HUES64 (cell line): ENCODE data around the gene ADNP.

ENCODE experiments used
- H3K27ac ChIP-seq: 2 replicates; pipeline ENCODE4 v1.7.0; 2013; ENCODE audit warnings: low read depth, low read length, inconsistent platforms
- H3K27me3 ChIP-seq: 2 replicates; pipeline ENCODE4 v1.6.1; 2013; ENCODE audit warnings: mild to moderate bottlenecking, low read length; ENCODE audit not compliant: insufficient read depth
- H3K36me3 ChIP-seq: 2 replicates; pipeline ENCODE4 v1.6.1; 2013; ENCODE audit warnings: mild to moderate bottlenecking, low read length; ENCODE audit not compliant: insufficient read depth
- H3K4me1 ChIP-seq: 2 replicates; pipeline ENCODE4 v1.6.1; 2013; ENCODE audit warnings: mild to moderate bottlenecking, low read length, moderate library complexity; ENCODE audit not compliant: insufficient read depth
- H3K4me3 ChIP-seq: 2 replicates; pipeline ENCODE4 v1.5.1; 2013; ENCODE audit warnings: mild to moderate bottlenecking, low read length, moderate library complexity
- H3K9ac ChIP-seq: 2 replicates; pipeline ENCODE4 v1.6.1; 2013; ENCODE audit warnings: mild to moderate bottlenecking, low read depth, low read length
- H3K9me3 ChIP-seq: 2 replicates; pipeline ENCODE4 v1.6.1; 2013; ENCODE audit warnings: low read depth, low read length; ENCODE audit not compliant: insufficient read depth
- WGBS: fragments of 150-250, 120-280 bp; methylation state at CpG from one replicate; pipeline ENCODE4 v1.1.7; 2013; ENCODE audit warnings: missing lambda C conversion rate; 5-methylcytosine and 5-hydroxymethylcytosine counted together

Gene ADNP

DNA sequence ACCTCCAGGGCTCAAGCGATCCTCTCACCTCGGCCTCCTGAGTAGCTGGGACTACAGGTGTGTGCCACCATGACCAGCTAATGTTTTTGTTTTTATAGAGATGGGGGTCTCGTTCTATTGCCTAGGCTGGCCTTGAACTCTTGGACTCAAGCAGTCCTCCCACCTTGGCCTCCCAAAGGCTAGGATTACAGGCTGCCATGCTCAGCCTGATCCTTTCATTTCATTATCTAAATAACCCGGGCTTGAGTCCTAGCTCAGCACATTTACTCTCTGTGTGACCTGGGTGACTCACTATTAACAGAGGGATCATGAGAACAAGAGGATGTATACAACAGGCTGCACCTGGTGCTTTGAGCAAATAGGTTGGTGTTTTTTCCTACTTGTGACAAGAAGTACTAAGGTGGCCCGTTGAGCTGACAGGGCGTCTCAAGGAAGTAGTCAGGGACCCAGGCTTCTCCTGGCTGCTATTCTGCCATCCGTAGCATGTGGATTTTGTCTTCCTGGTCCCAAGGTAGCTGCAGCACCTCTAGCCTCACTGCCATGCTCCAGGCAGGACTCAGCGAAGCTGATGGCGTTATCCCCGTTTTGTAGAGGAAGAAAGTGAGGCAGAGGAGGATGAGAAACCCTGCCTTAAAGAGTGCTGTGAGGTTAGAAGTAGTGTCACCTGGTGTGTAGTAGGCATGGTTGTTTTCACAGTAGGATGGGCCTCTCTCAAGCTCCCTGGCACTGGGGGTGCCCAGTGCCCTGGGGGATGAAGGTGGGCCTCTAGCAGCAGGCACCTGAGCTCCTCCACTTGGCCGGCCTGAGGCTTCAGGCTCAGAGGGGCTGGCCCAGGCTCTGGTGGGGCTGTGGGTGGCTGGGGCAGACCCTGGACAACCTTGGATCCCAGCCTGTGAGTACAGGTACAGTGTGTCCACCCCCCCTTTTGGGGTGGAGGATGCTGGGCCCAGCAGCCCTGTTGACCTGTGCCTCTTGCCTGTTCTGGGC lies 62.4 kb downstream of the ADNP start:
- 93% methylated on average over 11 of the region's 11 CpGs for WGBS
- H3K4me1 ChIP-seq, result peaks cover 20% of the 10 kb centered on the region
- H3K27ac ChIP-seq, result peak overlapping the region; percentile 8; the same call in 1 of the 2 replicates
- H3K36me3 ChIP-seq, result no peaks in the 10 kb centered on the region
- no peak overlapping the region for H3K9ac ChIP-seq
- H3K27me3 ChIP-seq, result no peaks in the 10 kb centered on the region
- no peak overlapping the region for H3K4me3 ChIP-seq
- no peaks in the 10 kb centered on the region for H3K9me3 ChIP-seq

DNA sequence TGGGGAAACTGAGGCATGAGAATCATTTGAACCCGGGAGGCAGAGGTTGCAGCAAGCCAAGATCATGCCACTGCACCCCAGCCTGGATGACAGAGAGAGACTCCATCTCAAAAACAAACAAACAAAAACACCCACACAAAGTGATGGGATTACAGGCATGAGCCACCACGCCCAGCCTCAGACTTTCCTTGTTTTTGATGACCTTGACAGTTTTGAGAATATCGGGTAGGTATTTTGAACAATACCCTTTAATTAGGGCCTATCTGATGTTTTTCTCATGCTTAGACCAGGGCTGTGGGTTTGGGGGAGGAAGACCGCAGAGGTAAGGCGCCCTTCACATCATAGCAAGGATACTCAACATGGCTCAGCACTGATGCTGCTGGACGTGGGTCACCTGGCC lies 63.4 kb downstream of the ADNP start:
- no peak overlapping the region for H3K4me3 ChIP-seq
- 94% methylated on average over 6 of the region's 6 CpGs for WGBS
- H3K9ac ChIP-seq, result no peak overlapping the region
- H3K9me3 ChIP-seq, result no peaks in the 10 kb centered on the region
- no peak overlapping the region for H3K27ac ChIP-seq
- peaks cover 22% of the 10 kb centered on the region for H3K4me1 ChIP-seq
- no peaks in the 10 kb centered on the region for H3K27me3 ChIP-seq
- H3K36me3 ChIP-seq, result no peaks in the 10 kb centered on the region

DNA sequence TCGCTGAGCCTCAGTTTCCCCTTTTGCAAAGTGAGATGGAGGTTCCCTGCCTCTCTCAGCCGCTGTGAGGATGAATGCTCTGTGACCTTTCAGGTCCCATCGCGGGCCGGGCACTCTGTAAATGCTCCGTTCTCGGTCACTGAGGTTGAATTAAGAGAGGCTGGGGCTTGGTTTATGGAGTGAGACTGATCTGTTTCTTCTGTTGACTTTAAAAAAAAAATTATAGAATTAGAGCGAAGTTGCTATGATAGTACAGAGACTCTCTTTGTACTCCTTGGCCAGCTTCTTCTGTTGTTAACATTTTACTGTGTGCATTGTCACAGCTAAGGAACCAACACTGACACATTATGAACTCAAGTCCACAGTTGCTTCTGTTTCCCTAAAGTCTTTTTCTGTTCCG lies 64.4 kb downstream of the ADNP start:
- no peak overlapping the region for H3K9ac ChIP-seq
- no peak overlapping the region for H3K4me3 ChIP-seq
- peaks cover 27% of the 10 kb centered on the region for H3K4me1 ChIP-seq
- no peaks in the 10 kb centered on the region for H3K27me3 ChIP-seq
- no peaks in the 10 kb centered on the region for H3K9me3 ChIP-seq
- H3K27ac ChIP-seq, result no peak overlapping the region
- WGBS, result 92% methylated on average over 9 of the region's 9 CpGs
- no peaks in the 10 kb centered on the region for H3K36me3 ChIP-seq

DNA sequence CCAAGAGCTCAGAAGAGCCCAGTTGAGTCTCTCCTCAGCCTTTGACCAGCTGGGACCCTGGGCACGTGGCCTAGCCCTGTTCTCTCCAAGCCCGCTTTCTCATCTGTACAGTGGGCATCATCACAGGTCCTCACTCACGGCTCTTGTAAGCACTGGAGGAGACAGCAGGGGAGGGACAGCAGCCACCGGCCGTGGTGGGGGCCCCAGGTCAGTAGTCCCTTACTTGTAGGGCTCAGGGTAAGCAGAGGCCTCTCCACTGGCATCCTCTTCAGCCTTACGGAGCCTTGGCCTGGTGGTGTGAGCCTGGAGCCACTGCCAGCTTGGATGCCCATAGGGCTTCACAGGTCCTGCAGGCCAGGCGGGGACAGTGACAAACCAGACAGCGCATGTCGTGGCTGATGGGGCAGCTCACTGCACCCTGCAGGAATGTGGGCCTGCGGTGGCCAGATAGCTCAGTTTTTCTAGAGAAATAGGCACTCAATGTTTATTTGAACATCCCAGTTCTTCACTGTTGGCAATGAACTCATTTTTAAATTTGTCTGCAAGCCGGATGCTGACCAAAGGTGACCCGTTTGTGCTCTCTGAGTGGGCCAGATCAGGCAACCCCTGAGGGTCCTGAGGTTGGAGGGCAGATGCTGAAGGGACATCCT lies 65.1 kb downstream of the ADNP start:
- 92% methylated on average over 12 of the region's 12 CpGs for WGBS
- no peak overlapping the region for H3K9ac ChIP-seq
- H3K4me3 ChIP-seq, result no peak overlapping the region
- H3K4me1 ChIP-seq, result peaks cover 20% of the 10 kb centered on the region
- no peaks in the 10 kb centered on the region for H3K9me3 ChIP-seq
- H3K36me3 ChIP-seq, result no peaks in the 10 kb centered on the region
- no peak overlapping the region for H3K27ac ChIP-seq
- no peaks in the 10 kb centered on the region for H3K27me3 ChIP-seq

DNA sequence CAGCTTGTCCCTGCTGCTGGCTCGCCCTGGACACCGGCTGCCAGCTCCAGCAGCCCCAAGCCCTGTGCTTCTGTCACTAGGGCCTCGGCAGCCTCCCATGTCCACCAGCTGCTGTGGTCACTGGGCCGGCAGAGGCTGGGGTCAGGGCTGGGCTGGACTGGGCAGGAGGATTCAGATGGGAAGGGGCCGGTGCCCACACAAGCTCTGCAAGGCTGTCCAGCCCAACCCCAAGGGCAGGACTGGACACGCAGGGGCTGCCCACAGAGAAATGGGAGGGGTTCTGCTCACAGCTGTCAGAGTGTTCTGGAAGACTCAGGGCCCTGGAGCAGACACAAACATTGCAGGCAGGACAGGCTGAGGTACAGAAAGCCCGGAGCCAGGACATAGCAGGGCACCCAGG lies 65.6 kb downstream of the ADNP start:
- no peaks in the 10 kb centered on the region for H3K9me3 ChIP-seq
- no peak overlapping the region for H3K27ac ChIP-seq
- H3K9ac ChIP-seq, result no peak overlapping the region
- no peaks in the 10 kb centered on the region for H3K27me3 ChIP-seq
- H3K4me1 ChIP-seq, result peaks cover 18% of the 10 kb centered on the region
- no peak overlapping the region for H3K4me3 ChIP-seq
- H3K36me3 ChIP-seq, result no peaks in the 10 kb centered on the region
- WGBS, result 92% methylated on average over 7 of the region's 7 CpGs

DNA sequence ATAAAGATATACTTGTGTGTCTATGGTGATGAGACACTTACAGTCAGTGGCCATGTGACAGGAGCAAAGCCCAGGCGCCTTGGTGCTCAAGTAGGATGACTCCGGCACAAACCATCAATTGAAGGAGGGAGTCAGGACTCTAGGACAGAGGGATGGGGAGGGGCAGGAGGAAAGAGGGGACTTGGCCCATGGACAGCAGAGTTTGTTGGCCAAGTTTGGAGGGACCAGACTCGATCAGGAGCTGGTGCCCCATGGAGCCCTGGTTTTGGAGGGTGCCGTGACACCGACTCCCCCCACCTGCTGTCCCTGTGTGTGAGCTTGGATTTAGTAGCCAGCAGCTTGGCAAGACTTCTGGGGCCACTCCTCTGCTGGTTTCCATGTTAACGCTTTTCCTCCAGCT lies 66.1 kb downstream of the ADNP start:
- no peaks in the 10 kb centered on the region for H3K27me3 ChIP-seq
- H3K4me3 ChIP-seq, result no peak overlapping the region
- WGBS, result 91% methylated on average over 6 of the region's 6 CpGs
- H3K27ac ChIP-seq, result no peak overlapping the region
- H3K36me3 ChIP-seq, result no peaks in the 10 kb centered on the region
- H3K4me1 ChIP-seq, result peaks cover 13% of the 10 kb centered on the region
- H3K9ac ChIP-seq, result no peak overlapping the region
- no peaks in the 10 kb centered on the region for H3K9me3 ChIP-seq

DNA sequence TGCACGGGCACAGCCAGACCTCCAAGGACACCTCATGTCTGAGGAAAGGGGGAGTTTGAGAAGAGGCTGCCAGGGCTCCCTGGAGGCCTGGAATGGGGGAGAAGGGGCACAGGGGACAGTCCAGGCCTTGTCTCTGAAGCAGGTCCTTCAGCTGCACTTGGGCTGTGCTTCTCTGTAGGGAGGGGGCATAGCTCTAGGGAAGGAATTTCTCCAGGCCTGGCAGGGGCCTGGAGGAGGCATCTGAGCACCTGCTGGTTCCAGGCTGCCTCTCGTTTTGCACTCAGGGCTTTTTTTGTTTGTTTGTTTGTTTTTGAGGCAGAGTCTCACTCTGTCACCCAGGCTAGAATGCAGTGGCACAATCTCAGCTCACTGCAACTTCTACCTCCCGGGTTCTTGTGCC lies 68.7 kb downstream of the ADNP start:
- H3K27me3 ChIP-seq, result no peaks in the 10 kb centered on the region
- 52% methylated on average over 3 of the region's 3 CpGs for WGBS

DNA sequence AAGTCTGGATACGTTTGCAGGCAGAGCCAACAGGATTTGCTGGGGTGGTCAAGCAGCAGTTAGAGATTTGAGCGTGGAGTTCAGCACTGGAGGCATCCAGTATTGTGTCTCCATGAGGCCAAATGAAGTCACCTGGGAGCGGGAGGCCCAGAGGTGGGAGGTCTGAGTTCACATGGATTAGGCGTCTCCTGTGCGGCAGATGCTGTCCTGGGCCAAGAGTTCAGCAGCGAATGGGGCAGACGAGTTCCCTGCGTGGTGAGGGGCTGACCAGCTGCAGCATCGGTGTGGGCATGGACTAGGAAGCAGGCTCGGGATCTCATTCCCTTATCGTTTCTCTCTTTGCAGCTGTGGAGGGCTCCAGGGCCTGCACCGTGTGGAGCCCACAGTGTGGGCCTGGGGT lies 70.2 kb downstream of the ADNP start:
- no peaks in the 10 kb centered on the region for H3K27me3 ChIP-seq
- H3K36me3 ChIP-seq, result no peaks in the 10 kb centered on the region
- H3K4me1 ChIP-seq, result peaks cover 10% of the 10 kb centered on the region
- no peaks in the 10 kb centered on the region for H3K9me3 ChIP-seq
- no peak overlapping the region for H3K4me3 ChIP-seq
- no peak overlapping the region for H3K27ac ChIP-seq
- WGBS, result 87% methylated on average over 12 of the region's 12 CpGs
- no peak overlapping the region for H3K9ac ChIP-seq

More for the DNA sequence above, 68.7 kb downstream of the ADNP start:
- H3K27ac ChIP-seq, result peak overlapping the region; percentile 51; the same call in 1 of the 2 replicates
- no peak overlapping the region for H3K4me3 ChIP-seq
- H3K4me1 ChIP-seq, result peaks cover 10% of the 10 kb centered on the region
- no peaks in the 10 kb centered on the region for H3K36me3 ChIP-seq
- H3K9me3 ChIP-seq, result no peaks in the 10 kb centered on the region
- no peak overlapping the region for H3K9ac ChIP-seq

DNA sequence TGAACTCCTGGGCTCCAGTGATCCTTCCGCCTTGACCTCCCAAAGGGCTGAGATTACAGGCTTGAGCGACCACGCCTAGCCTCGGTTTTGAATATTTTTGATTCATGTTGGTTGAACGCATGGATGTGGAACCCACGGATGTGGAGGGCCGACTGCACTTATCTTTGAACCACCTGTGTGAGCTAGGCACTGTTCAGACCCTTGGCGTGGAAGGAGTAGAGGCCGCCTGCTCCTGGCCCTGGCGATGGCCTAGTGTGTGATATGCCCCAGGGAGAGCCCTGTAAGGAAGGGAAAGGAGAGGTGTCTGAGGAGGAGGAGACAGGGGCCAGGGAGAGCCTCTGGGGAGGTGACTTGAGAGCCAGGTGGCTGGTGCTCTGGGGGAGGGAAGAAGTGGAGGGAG lies 72.1 kb downstream of the ADNP start:
- Histone ChIP-seq H3K4me1 (peaks cover 9% of the 10 kb centered on the region), H3K9ac (no peak overlapping the region), H3K36me3 (no peaks in the 10 kb centered on the region), H3K4me3 (no peak overlapping the region), H3K9me3 (no peaks in the 10 kb centered on the region), H3K27me3 (no peaks in the 10 kb centered on the region), H3K27ac (no peak overlapping the region)
- 93% methylated on average over 10 of the region's 10 CpGs for WGBS

DNA sequence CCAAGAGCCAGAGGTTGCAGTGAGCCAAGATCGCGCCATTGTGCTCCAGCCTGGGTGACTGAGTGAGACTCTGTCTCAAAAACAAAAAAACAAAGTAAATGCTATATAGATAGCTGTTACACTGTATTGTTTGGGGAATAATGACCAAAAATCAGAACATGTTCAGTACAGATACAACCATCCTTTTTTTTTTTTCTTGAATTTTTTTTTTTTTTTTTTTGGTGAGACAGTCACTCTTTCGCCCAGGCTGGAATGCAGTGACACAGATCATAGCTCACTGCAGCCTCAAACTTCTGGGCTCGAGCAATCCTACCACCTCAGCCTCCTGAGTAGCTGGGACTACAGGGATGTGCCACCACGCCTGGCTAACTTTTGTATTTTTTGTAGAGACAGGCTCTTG lies 72.7 kb downstream of the ADNP start:
- Histone ChIP-seq H3K4me3 (no peak overlapping the region), H3K4me1 (peaks cover 7% of the 10 kb centered on the region), H3K9ac (no peak overlapping the region), H3K27me3 (no peaks in the 10 kb centered on the region), H3K36me3 (no peaks in the 10 kb centered on the region), H3K27ac (no peak overlapping the region), H3K9me3 (no peaks in the 10 kb centered on the region)
- WGBS, result 96% methylated on average over 4 of the region's 5 CpGs

DNA sequence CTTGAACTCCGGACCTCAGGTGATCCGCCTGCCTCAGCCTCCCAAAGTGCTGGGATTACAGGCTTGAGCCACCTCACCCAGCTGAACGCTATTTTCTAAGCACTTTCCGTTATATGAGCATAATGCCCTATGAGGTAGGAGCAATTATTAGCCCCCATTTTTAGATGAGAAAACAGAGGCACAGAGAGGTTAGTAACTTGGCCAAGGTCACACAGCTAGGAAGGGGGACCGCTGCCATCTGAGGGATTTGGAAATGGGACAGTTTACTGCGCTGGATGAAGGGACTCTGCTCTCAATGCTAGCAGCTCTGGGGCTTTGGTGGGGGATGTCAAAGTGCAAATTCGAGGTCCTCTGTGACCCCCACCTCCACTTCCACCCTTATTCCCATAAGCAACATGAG lies 73.9 kb downstream of the ADNP start:
- 94% methylated on average over 6 of the region's 7 CpGs for WGBS
- H3K9ac ChIP-seq, result no peak overlapping the region
- no peak overlapping the region for H3K27ac ChIP-seq
- no peak overlapping the region for H3K4me3 ChIP-seq
- no peaks in the 10 kb centered on the region for H3K9me3 ChIP-seq
- no peaks in the 10 kb centered on the region for H3K27me3 ChIP-seq
- H3K4me1 ChIP-seq, result peaks cover 1% of the 10 kb centered on the region
- H3K36me3 ChIP-seq, result no peaks in the 10 kb centered on the region
